ENCODE measurements around the gene LACTB.

- TF ChIP-seq CTCF (IDR thresholded peaks at IDR 0.05), result peak in 2 of 6 experiments; percentile 1 to 9
- no peak for TF ChIP-seq POLR2A (IDR thresholded peaks at IDR 0.05)
These were observed 578 bp downstream of the LACTB start for GRCh38 chr15:63122002-63122875.

Measured in esophagus squamous epithelium (tissue), 4 donors.